ENCODE data around the gene TTLL10.

GRCh38 chr1:1146596-1146995, 27.1 kb upstream of the TTLL10 start:
- TF ChIP-seq CTCF (IDR thresholded peaks at IDR 0.05) = no peak
- no peak for TF ChIP-seq POLR2AphosphoS5 (IDR thresholded peaks at IDR 0.05; ENCODE audit: insufficient read depth in 1 of 2, low read depth in 1 of 2)
- no peak for TF ChIP-seq POLR2A (IDR thresholded peaks at IDR 0.05)

Measured in vagina (tissue), 2 donors.